MM.1S (cell line): ENCODE data around the gene EXOSC6.

Experiments used
- CTCF ChIP-seq: fragments of 300-600 bp; sonication (generic); IDR thresholded peaks from 2 replicates; pipeline ENCODE4 v1.5.1; 2016; ENCODE audit warnings: antibody characterized with exemption, low read length, mixed read lengths
- EZH2phosphoT487 ChIP-seq: fragments of 300-600 bp; sonication (generic); IDR thresholded peaks from 2 replicates; pipeline ENCODE4 v1.6.1; 2018; ENCODE audit warnings: antibody characterized with exemption, low read length

- peak; percentile 43 for TF ChIP-seq CTCF
- no peak for TF ChIP-seq EZH2phosphoT487
Observed at GRCh38 chr16:70252355-70252988, 732 bp upstream of the EXOSC6 start.
